ENCODE results near the gene FAM50B.

Gene FAM50B

DNA sequence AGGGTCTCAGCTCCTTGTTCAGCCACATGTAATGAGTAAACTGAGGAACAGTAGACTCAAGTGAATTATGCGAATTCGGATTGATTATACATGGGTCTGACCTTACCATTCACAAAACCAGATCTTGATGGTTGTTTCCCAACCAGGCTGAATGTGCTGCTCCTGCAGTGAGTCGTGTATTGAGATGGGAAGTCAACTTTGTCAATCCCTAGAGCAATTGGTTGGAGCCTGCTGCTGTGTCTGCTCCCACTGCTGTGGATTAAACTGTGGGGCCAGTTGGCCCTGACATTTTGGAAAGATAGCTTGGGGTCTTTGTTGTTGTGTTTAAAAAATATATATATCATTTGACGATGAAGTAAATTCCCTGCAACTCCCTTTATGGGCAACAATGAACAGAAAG lies 23.9 kb downstream of the FAM50B start:
- no peak for DNase-seq

DNA sequence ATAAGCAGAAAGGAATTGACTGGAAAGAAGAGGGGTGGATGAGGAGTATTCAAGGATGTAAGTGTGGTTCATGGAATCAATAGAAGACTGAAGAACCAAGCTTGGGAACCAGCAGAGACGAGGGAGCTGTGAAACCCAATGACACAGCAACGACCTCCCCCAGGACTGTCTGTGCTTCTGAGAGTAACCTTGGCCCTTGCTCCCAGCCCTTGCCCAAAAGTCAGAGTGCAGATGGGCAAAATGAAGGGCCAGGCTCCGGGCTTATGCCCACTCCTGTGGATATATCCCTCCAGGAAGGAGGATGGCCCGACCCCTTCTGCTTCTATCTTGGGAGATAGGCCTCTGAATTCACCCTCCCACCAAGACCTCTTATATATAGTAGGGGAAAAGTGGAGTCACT lies 24.9 kb downstream of the FAM50B start:
- no peak for DNase-seq

DNA sequence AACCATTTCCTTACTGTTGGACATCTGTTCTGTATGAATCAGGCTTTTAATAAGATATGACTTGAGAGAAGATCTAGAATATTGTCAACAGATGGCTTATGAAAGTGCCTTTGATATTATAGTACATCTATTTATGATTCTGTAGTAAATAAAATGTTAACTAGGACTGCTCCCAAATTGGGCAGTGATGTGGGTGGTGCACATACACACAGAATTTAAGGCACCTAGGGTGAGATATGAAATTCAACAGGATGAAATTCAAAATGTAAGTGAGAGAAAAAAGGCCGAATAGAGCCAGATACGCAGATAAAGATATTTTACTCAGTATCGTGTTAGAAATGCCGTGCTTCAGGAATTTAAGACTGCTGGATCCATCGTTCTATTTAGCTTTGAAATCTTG lies 26.3 kb downstream of the FAM50B start:
- no peak for DNase-seq

DNA sequence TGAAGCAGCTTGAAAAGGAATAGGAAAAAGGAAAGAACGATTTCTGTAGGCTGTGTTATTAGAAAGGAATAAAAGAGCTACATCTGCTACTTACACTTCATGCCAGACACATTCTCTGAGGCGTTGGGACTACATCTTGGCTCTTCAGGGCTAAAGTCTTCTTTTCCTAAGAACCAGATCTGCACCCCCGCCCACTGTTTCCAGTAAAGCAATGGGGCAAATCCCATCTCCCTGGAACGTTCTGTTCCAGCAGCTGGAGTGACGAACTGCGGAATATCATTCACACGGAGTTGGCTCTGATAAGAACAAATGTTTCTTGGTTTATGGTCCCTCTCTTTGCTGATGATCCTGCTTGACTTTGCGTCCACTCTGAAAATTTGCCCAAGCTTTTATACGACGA lies 26.9 kb downstream of the FAM50B start:
- DNase-seq = no peak

DNA sequence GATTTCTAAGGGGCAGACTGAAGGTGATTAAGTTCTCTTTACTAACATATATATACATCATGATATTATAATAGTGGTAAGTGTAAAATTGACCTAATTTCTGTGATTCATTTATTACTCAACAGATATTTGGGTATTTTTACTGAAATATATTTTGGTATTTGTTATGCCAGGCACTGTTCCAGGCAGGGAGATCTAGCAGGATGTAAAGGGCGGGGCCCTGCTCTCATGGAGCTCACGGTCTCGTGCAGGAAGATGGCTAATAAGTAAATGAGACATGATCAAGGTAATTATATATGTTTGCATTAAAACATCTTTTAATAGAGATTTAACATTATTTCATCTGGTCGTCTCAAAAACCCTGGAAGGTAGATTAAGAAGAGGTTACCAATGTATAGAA lies 27.7 kb downstream of the FAM50B start:
- DNase-seq = peak; percentile 58

DNA sequence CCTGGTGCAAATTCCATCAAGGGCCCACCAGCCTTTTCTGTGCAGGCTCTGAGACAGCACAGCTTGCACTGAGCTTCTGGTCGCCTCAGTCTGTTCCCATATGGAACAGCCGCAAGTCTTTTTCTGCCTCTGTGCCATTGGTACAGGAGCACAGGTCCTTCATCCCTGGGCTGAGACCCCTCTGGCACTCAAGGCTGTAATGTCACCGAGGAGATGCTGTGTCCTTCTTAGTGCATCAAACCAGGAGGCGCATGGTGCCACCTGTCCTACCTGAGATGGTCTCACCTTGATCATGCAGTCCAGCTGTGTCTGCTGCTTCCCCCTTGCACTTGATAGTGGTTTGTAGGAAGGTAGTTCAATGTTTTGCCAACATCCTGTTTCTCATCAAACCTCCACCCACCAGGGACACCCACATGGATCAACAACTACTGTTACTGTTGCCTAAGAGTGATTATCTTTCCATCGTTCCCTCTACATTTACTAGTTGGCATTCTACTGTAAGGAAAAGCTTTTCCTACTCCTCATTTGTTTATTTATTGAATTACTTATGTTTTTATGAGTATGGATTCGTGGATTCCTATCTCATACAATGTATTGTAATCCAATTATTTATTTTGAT lies 29.0 kb downstream of the FAM50B start:
- no peak for DNase-seq

DNA sequence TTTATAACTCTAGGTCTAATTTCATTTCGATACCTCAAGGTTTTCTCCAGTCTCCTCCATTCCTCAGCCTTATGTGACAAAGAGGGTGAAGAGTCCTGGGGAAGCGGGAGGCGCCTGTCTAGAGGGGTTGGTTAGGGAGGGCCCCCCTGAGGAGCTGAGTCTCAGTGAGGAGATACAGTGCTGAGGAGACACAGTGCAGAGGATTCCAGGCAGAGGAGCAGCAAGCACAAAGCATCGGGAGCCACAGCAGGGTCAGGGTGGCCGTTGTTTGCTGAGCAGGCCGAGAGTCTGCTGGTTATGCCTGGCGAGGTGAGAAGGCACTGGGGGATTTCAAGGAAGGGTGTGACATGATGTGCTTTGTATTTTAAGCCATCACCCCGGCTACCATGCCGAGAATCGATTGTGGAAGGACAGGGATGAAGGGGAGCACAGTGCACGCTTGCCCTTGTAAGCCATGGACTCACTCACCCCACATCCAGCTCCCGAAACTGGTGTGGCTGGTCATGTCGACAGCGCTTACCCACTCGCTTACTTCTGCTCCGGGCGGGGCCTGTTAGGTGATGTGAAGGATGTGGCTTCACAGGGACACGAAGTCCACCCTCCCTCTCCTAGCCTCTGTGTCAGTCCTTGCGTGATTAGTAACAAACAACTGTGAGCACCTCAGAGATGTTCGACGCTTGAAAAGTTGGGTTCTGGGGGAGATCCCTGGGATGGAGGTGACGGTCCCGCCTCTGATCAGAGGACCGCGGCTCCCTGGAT lies 30.2 kb downstream of the FAM50B start:
- no peak for DNase-seq

DNA sequence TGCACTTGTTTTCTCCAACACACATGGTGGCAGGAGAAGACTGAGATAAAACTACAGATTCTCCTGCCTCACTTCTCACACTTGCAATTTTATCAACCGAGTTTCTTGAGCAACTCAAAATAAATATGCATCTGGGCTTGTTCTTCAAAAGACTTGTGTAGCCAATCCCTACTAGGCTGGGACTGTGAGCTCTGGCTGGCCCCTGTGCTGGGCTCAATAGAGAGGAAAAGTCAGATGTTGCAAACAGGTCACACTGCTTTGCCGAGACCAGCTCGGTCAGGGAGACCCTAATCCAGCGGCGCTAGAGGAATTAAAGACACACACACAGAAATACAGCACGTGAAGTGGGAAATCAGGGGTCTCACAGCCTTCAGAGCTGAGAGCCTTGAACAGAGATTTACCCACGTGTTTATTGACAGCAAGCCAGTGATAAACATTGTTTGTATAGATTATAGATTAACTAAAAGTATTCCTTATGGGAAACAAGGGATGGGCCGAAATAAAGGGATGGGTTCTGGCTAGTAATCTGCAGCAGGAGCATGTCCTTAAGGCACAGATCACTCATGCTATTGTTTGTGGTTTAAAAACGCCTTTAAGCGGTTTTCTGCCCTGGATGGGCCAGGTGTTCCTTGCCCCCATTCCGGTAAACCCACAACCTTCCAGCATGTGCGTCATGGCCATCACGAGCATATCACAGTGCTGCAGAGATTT lies 32.7 kb downstream of the FAM50B start:
- DNase-seq = no peak

DNA sequence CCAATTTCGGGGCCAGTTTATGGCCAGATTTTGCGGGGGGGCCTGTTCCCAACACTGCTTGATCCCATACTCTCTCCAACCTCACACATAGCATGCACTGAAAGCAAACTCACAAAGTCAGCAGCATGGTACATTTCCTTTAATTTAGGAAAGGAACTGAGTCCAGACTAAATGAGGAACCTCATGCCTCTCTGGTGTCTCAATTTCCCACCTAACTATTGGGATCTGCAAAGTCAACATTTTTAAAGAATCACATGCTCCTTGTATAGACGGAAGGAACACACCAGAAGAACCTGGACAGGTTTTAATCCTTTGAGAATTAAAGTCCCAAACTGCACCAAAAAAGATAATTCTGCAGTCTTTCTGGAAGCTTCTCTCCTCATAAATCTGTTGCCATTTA lies 33.3 kb downstream of the FAM50B start:
- DNase-seq = no peak

DNA sequence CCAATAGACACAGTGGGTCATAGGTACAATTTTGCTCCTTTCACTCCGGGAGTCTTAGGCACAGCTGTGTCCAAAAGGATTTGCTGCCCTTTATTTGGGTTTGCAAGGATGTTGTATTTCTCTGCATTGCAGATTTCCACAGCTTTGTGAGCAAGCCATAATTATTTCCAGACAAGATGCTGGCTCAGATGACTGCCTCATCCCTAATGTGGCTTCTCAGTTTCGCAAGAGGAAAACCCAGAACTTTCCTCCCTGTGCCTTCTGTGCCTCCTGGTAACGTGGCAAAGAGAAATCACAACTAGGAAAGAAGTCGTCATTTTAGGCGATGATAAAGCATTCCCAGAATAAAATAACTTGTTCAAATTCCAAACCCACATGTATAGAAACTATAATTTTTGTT lies 33.7 kb downstream of the FAM50B start:
- peak; percentile 78 for DNase-seq

DNA sequence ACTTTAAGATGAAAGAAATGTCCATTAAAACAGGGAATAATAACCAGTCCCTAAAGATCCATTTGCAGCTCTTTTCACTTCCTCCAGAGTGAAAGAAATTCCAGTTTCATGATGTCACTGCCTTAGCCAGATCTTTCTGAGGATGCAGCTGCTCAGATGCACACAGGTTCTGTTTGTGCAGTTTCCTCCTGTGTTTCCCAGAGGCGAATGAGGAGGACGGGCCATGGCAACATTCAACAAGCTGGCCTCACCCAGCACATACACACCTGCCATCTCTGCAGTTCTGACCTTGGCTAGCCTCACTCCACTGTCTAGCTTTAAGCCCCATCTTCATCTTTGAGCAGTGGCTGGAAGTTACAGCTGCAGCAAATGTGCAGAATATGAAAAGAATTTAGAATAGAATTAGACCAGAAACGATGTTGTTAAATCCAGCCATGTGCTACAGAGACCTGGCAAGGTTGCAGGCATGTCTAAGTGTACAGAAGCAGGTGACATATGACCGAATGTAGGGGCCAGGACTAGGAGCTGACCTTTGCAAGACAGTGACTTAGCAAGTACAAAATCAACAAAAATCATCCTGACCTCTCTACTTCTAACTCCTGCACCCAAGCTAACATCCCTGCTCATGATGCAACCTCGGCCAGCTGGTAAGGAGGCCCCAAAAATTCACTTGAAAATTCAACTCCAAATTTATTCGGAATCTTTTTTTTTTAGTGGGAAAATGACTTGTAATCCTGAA lies 35.0 kb downstream of the FAM50B start:
- DNase-seq = peak; percentile 78

DNA sequence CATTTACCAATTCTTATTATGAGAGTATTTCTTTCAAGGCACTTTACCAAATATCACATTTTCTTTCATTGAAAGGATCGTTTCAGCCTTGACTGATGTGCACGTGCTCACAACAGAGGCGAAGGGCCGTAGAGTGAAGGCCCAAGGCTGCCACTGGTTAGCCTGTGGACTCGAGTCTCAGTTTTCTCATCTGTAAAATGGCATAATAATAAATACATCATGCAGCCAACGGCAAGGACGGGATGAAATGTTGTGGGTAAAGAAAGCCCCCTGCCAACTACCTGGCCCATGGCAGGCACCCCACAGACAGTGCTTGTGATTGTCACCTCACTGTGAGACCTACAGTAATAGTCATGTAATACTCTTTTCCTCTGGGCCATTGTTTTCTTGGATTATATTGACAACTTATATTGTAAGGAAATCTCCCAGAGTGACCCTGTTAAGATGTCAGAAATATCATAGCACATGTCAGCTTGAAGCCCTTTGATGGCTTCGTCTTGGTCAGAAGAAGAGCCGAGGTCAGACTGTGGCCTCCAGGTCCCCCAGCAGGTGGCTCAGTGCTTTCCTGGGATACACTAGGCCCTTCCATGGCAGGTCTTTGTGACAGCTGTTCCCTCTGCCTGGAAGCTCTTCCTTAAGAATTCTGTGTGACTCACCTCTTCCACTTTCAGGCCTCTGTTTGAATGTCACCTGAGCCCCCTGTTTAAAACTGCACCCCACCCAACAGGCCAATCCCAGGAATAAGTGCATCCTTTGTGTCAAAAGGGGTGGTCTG lies 36.3 kb downstream of the FAM50B start:
- DNase-seq = peak; percentile 26

DNA sequence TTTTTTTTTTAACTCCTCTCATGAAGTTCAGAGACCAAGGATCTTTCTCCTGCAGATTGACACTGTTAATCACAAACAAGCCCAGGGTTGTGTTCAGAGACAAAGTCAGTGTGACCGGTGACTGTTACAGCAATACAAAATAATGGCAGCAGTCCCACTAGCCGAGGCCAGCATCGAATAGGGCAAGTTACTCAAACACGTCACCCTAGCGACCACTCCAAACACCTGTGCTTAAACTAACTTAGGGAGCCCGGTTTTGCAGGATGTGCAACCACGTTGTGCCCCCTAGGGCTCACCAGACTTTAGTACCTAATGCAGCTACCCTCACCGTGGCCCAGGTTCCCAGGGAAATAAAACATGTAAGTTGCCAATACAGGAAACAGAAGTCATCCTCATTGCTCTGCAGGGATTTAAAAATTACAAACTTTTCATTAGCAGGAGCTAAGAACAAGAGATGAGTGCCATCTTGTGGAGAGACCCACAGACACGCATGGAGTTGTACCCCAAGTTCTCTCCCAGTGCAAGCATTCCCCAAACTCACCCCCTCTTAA lies 38.1 kb downstream of the FAM50B start:
- peak; percentile 30 for DNase-seq

DNA sequence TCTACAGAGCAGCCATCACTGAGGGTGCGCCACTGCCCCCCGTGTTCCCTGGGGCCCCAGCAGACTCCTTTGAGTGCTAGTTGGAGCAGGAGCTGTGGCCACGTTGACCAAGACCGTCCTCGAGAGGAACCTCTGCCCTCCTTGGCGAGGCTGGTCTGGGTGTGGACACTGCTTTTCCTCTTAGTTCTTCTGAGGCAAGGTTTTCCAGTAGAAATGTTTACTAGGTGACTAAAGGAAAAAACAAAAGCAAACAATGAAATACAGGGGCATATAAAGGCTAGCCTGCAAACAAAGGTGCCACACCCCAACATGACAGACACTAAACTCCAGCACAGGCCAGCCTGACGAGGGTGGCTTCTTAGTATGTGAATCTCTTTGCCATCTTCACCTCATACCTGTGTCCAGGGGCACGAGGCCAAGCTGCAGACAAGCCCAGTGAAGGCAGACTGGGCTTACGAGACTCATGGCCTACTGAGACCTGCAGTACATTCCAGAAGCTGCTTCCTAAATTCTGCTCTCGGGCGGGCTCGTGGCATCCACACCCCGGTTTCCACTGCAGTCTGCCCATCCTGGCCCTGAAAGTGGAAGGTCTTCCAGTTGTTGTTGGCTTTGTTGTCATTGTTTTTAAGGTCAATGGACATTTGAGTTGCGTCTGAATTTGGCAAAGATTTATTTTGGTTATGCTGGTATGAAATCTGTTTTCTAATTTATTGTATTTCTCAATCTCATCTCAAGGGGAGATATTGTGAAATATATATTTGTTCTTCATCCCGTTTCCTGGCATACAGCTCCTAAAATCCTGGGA lies 39.2 kb downstream of the FAM50B start:
- DNase-seq = no peak

DNA sequence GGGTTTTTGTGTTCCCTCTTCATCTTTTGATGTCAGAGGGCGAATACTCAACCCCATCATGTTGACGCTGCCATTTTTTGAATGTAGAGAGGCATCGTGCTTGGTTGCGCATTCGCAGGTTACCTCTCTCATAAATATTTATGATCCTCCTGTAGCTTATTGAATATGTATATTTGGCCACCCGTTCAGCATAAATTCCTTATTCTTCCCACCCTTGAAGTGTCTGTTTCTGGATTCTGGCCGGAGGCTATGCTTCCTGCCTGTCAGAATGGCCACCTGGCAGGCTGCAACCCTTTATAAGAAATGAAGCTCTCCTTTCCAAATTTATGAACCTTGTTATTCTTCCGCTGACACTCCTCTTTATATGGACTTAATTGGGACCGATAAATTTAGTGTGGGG lies 40.9 kb downstream of the FAM50B start:
- no peak for DNase-seq

DNA sequence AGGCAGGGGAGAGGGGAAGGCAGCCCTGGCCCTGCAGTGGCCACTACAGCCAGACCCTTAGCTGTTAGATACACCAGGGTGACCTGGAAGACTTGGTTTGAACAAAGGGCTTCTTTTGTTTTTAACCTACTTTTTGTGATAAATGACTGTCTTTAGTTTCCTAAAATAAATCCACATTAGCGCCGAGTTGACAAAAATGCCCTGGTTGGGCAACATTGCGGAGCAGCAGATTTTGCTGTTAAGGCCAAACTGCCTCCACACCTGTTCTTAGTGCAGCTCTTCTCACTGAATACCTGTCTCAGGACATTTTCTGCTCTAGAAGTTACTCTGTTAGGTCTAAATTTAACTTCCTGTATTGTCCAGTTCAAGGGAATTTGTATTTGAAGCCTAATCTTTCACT lies 42.7 kb downstream of the FAM50B start:
- no peak for DNase-seq

DNA sequence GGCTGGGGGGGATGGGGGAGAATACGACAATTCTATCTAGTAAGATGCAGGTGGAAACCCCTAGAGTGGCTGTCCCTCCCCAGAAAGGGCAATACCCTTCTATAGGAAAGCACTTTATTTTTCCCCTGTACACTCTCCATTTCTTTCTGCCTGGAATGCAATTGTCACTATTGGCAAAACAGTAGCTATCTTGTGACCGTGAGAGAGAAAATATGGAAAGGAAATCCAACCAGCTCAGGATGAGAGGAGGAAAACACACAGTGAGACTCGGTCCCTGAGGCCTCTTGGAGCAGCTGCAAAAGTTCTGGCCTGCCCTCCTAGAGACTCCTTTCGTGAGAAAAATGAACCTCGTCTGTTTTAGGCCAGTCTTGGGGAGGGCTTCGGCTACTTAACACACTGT lies 43.4 kb downstream of the FAM50B start:
- DNase-seq = no peak

DNA sequence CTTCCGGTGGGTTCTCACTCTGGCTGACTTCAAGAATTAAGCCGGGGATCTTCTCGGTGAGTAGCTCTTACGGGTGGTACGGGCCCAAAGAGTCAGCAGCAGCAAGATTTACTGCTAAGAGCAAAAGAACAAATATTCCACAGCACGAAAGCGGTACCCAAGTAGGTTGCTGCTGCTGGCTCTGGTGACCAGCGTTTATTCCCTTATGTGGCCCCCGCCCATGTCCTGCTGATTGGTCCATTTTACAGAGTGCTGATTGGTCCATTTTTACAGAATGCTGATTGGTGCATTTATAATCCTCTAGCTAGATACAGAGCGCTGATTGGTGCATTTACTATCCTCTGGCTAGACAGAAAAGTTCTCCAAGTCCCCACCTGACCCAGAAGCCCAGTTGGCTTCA lies 44.3 kb downstream of the FAM50B start:
- DNase-seq = no peak

DNA sequence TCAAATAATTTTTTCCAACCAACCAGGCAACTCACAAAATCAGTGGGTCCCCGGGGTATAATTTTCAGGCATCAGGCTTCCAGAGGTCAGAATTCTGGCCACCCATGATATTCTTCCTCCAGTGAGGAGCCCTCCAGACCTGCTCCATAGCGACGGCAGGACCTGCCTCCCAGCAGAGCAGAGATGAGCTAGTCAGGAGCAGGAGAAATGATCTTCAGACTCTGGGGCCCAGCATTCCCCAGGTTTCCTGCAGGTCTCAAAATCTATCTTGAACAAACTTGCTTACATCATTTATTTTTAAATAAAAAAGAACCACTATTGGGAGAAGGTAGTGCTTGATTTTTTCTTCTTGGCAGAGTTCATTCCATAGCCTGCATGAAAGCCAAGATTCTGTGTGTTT lies 44.7 kb downstream of the FAM50B start:
- no peak for DNase-seq

DNA sequence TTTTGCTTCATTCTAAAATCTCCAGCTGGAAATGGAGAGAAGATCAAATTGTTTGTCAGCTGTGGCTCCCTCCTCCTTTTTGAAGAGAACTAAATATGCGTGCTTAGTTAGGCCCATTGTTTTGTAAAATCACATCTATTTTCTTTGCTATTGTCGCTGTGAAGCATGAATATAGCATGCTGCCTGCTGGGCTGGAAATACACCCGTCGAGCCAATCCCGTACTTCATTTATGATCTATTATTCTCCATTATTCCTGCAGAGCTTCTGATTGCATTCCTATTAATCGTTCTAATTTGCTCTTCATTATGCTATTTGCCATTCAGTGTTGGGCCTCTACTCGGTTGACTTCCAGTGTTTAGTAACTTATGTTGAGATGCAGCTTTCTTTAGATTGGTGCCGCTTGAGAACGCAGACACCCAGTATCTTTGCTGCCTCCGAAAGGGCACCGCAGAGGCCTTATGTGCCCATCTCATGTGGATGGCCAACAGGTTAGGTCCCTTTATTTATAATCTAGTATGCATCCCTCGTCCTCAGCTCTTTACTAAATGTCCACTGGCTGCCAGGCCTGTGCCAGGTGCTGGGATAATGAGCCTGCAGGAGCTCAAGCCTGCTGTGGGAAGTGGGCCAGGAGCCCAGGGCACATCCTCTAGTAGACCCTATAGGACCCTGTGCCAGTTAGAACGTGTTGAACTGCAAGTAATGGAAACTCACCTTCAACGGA lies 45.6 kb downstream of the FAM50B start:
- no peak for DNase-seq

DNA sequence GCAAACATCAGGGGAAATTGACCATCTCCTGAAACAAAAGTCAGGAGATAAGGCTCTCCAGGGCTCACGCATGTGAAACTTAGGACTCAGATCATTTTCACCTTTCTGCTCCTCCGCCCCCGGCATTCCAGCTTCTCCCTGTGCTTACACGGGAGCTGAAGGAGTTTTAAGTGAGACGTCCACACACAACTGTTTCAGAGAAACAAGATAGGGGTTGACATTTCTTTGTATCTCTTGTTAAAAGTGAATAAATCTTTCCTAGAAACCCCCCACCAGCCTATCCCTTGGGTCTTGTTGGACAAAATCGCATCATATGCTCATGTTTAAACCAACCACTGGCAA lies 46.1 kb downstream of the FAM50B start:
- DNase-seq = no peak
